ENCODE data around the gene RAB3A.
A peak's percentile ranks its signal among the peaks of the same experiment; 100 is the strongest.

RAB3A gene

DNA sequence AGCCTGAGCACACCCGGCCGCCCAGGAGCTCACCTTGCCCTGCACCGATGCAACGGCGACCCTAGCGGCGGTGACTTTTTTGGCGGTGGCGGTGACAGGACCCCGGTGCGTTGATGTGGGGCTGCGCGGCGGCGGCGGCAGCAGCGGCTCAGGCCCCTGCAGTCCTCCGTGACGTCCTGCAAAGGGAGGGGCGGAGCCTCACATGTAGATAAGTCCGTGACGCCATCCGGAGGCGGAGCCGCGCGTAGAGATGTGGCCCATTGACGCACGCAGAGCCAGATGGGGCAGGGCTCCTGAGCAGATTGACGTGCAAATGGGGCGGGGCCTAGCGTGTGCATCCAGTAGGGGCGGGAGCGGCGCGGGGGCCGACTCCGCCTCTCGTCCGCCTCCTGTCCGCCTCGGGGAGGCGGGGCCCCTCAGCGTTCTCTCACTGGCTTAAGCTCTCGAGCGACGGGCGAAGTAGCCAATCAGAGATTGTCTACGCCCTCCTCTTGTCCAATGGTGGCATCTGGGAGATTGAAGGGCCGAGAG is at the start of gene RAB3A:
TSS of gene RAB3A (minus strand) at position 180 of the 531 bp plus-strand sequence. CDS start 1,302 bp downstream, outside the sequence.
- DNase-seq (ENCODE audit: low spot score): peak; percentile 100

- no peak for DNase-seq (ENCODE audit: low spot score)
These were observed 49.3 kb upstream of the RAB3A start for GRCh38 chr19:18253130-18253529.

DNA sequence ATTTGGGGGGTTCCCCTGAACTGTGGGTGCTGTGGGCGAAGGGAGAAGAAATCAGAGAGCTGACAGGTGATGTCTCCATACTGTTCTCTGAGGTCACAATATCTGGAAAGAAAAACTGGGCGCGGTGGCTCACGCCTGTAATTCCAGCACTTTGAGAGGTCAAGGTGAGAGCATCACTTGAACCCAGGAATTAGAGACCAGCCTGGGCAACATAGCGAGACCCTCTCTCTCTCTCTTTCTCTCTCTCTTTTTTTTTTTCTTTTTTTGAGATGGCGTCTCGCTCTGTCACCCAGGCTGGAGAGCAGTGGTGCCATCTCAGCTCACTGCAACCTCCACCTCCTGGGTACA is 48.5 kb upstream of the RAB3A start:
- no peak for DNase-seq (ENCODE audit: low spot score)

DNA sequence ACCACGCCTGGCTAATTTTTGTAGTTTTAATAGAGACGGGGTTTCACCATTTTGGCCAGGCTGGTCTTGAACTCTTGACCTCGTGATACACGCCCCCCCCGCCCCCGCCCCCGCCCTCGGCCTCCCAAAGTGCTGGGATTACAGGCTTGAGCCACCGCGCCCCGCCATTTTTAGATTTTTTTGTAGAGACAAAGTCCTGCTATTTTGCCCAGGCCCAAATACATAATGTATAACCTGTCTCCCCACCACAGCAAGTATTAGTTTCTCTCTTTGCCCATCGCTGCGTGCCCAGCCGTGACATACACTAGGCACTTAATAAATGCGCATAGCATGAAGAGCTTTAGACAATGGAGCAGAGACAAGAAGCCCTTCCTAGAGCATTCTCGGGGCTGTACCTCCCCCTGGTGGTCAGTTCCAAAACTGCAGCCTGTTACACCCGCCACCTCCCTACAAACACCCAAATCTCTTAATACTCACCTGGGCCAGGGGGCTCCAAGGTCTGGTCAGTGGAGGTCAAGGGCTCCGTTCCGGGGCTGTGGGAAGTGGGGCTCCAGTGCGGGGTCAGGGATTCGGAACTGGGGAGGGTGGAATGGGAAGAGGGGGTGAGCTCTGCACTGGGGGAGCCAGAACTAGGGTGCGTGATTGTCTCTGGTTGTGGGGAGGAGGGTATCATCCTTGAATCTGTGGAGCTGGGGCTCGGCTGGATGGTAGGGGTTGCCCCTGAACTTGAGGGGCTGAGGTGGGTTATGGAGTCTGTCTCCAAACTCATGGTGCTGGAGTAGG is 47.9 kb upstream of the RAB3A start:
- DNase-seq (ENCODE audit: low spot score): peak; percentile 84

- DNase-seq (ENCODE audit: low spot score): no peak
These were observed 46.0 kb upstream of the RAB3A start for GRCh38 chr19:18249834-18250233.

GRCh38 chr19:18245297-18245696 is 41.5 kb upstream of the RAB3A start:
- DNase-seq (ENCODE audit: low spot score): no peak

GRCh38 chr19:18239303-18239702 is 35.5 kb upstream of the RAB3A start:
- DNase-seq (ENCODE audit: low spot score): no peak

GRCh38 chr19:18234194-18234593 is 30.4 kb upstream of the RAB3A start:
- no peak for DNase-seq (ENCODE audit: low spot score)

DNA sequence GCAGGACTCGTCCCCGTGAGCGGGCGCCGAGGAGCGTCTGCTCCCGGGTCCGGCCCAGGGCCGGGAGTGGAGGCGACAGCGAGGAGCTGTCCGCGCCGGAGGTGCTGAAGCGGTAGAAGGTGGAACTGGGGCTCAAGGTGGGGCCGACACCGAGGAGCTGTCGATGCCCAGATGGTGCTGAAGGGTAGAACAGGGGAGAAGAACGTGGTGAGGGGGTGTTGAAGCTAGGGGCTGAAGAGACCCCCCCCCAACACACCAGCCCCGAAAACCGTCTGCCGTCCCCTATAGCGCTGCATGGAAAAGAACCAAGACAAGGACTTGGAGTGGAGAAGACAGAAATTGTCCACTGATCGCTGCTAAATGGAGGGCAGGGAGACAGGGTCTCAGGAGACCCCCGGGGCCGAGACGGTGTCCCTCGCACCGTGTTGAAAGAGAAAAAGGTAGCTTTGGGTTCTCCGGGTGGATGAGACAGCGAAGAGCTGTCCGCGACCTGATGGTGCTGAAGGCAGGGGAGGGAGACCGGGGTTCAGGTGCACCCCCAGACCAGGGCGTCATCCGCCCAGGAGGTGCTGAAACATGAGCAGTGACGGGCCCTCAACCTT is 29.5 kb upstream of the RAB3A start:
- DNase-seq (ENCODE audit: low spot score): no peak

DNA sequence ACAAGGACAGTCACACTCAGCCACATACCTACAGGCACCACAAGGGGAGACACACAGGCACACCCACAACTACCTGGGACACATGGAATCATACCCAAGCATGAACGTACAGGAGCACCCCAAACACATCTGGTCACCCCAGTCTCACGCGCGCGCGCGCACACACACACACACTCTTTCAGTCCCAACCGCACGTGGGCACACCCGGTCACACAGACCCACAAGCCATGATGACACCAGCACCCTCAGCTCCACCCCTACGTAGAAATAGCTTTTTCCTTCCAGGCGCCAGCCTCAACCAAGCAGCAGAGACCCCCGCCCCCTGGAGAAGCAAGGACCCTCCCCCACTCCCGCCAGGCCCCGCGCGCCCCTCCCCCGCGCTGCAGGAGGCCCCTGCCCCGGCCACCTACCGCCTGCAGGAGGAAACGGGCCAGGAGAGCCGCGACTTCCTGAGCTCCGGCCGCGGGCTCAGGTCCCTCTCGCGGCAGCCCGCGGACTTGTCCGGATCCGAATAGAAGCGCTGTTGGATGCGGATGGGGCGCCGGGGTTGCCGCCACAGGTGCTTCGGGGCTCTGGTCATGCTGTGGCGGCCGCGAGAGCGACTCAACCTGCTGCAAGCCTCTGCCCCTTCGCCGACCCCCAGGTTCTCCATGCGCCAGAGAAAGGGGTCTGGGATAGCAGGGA is 28.8 kb upstream of the RAB3A start:
- no peak for DNase-seq (ENCODE audit: low spot score)

- DNase-seq (ENCODE audit: low spot score): no peak
These were observed 27.9 kb upstream of the RAB3A start for GRCh38 chr19:18231775-18232174.

- no peak for DNase-seq (ENCODE audit: low spot score)
These were observed 27.3 kb upstream of the RAB3A start for GRCh38 chr19:18230941-18231734.

DNA sequence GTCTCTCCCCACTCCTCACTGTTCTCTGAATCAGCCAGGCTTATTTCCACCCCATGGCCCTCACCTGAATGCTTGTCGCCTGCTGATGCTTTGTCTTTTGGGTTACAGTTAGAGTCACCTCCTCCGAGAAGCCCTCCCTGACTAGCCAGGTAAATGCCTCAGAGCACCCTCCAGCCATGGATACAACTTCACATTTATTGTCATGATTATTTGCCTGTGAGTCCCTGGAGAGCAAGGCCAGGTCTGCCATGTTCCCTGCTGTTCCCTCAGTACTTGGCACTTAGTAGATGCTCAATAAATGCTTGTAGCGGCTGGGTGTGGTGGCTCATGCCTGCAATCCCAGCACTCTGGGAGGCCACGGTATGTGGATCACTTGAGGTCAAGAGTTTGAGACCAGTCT is 26.1 kb upstream of the RAB3A start:
- DNase-seq (ENCODE audit: low spot score): no peak

DNA sequence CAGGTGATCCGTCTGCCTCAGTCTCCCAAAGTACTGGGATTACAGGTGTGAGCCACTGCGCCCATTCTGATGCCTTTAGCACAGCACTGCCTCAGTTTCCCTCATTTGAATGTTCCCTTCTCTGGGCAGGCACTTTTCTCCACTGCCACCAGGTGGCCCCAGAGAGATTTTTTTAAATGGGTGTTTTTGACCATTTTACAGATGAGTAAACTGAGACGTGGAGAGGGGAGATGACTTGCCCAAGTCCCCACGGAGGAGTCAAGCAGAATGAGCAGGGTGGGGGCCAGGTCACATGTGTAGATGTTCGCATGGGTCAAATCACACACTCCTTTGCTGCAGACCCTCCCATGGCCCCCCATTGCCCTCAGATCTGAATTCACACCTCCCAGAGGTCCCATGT is 25.6 kb upstream of the RAB3A start:
- DNase-seq (ENCODE audit: low spot score): no peak

DNA sequence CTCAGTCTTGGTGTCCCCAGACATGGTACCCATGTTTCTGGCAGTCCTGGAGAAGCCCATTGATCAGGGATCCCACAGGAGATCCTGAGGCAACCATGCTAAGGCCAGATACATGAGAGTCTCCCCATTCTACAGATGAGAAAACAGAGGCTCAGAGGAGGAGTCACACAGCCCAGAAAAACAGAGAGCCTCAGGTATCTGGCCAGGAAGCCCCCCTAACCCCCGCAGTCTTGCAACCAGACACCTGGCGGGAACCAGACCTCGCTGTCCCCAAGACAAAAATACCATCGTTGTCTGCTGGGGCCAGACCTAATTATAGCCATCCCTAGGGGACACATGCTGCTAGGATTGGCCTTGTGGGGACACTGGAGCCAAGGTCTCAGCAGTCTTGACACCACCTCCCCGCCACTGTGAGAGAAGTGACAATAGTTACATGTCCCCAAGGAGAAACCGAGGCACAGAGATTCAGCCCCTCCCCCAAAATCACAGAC is 24.0 kb upstream of the RAB3A start:
- no peak for DNase-seq (ENCODE audit: low spot score)

GRCh38 chr19:18226956-18227780 is 23.3 kb upstream of the RAB3A start:
- no peak for DNase-seq (ENCODE audit: low spot score)

DNA sequence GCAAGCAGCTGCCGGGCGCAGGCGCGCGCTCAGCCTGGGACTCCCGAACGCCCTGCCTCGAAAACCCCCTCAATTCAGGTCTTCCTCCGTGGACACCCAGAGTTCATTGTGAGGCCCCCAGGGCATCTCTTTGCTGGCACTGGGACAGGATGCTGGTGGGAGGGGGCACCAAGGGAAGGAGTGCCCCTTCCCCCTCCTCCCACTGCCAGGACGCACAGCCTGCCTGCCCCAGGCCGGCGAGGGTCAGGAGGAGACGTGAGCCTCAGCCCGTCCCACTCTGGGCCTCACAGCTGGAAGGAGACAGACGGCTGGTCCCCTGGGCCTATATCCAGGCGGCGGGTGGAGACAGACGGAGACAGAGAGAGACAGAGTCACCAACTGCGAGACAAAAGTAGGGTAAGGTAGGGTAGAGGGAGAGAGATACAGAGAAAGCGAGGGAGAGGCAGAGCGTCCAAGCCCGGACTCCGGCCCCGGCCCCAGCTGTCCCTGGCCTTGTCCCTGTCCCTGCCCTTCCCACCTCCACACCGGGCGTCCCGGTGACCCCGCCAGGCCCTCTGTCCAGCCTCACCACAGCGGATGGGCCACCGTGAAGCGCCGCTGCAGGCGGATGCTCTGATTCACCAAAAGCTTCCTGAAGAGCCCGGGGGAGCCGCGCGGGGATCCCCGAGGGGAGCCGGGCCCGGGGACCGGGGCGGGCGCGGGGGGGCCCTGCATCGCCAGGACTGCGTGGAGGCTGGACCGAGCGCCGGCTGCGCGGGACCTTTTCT is 22.0 kb upstream of the RAB3A start, which contains the start of gene PDE4C:
TSS of gene PDE4C (minus strand) at position 737 of the 767 bp plus-strand sequence. CDS start at position 714, 23 bp downstream.
- DNase-seq (ENCODE audit: low spot score): no peak

DNA sequence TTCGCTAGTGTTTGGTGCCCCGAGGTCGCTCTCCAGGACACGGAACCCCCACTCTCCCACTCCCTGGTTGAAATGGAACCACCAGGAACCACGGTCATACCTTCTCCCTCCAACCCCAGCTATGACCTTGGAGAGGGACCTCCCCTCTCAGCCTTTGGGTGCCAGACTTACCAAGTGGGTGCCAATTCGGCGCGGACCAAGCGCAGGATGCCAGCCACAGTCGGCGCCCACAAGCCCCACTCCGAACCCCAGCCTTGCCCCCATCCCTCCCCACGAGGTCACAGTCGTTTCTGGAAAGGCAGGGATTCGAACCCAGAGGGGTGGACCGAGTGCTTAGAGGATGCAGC is 21.5 kb upstream of the RAB3A start:
- DNase-seq (ENCODE audit: low spot score): no peak

DNA sequence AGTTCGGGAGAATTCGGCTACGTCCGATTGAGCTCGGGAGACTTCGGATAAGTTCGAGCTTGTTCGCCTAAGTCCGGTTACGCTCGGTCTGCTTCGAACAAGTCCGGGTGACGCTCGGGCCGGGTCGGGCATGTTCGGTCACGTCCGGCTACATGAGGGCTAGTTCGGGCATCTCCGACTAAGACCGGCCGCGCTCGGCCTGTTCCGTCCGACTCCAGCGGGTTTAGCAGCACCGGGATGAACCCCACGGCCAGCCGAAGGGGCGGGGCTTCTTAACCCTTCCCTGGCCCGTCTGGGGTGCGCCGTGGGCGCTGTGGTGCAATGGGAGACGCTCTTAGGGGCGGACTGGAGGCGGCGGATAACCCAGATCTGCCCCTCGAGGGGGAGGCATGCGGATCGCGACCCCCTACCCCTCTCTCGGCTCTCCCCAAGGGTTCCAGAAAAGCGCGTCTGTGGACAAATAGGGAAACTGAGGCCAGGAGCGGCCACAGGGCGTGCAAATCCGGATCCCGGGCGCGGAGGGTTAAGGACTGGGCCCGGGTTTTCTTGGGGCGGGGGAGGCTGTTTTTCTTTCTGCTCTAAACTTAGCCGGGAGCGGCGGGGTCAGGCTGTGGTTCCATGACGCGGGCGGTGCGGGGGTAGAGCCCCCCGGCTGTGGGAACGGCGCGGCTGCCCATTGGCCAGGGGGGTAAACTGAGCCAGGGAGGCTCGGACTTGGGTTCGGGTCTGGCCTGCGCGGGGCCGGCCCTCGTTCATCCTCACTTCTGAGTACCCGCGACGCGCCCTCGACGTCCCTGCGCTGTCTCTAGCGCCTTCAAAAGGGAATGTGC is 20.9 kb upstream of the RAB3A start:
- peak; percentile 83 for DNase-seq (ENCODE audit: low spot score)
